H1 (cell line): ENCODE results near the gene EPB41L4B. TPM values are rescaled to one million over a fixed set of nuclear protein-coding genes. Genes with fewer than 3 reads are reported as not detected.

Experiments
- CTCF ChIA-PET: fragments of 300-600 bp; sonication (Branson Sonifier 250); formaldehyde crosslinking; loops from one replicate; lab custom pipeline; 2021; ENCODE audit not compliant: partially characterized antibody; lab: Charles Lee
- POLR2A ChIA-PET: fragments of 300-600 bp; sonication (Branson Sonifier 250); formaldehyde crosslinking; loops from one replicate; lab custom pipeline; 2021; ENCODE audit warnings: inconsistent platforms; ENCODE audit not compliant: partially characterized antibody; lab: Charles Lee
- DNase-seq, 2 experiments: peaks; one replicate each; pipeline versions ENCODE4 v3.0.0 to v3.0.0-alpha.2; 2010 to 2022; ENCODE audit warnings: low spot score in 2 of 2, low read depth in 1 of 2, mixed read lengths in 1 of 2
- FAIRE-seq: peaks from 2 replicates; lab custom pipeline; 2011; peaks lifted over from hg19 to GRCh38; lab: Jason Lieb, UNC
- H2AFZ ChIP-seq: 2 replicates; pipeline ENCODE4 v1.8.1; 2012; ENCODE audit warnings: low read length, inconsistent platforms
- H2AK5ac ChIP-seq: 2 replicates; pipeline ENCODE4 v1.6.1; 2013; ENCODE audit warnings: low read depth, low read length
- H2BK120ac ChIP-seq: replicated peaks from 2 replicates; pipeline ENCODE3; 2013; ENCODE audit warnings: low read depth, low read length, inconsistent platforms
- H2BK12ac ChIP-seq: 2 replicates; pipeline ENCODE4 v1.6.1; 2013; ENCODE audit warnings: low read depth, low read length
- H2BK15ac ChIP-seq: 2 replicates; pipeline ENCODE4 v1.6.1; 2013; ENCODE audit warnings: low read length
- H2BK20ac ChIP-seq: 2 replicates; pipeline ENCODE4 v1.6.1; 2013; ENCODE audit warnings: low read length
- H2BK5ac ChIP-seq: 2 replicates; pipeline ENCODE4 v1.6.1; 2013; ENCODE audit warnings: low read depth, low read length
- H3K14ac ChIP-seq: 2 replicates; pipeline ENCODE4 v1.6.1; 2013; ENCODE audit warnings: inconsistent platforms; ENCODE audit not compliant: insufficient read length
- H3K18ac ChIP-seq: 2 replicates; pipeline ENCODE4 v1.6.1; 2013; ENCODE audit warnings: low read length; ENCODE audit errors: extremely low read depth
- H3K23ac ChIP-seq: 2 replicates; pipeline ENCODE4 v1.6.1; 2013; ENCODE audit warnings: inconsistent platforms; ENCODE audit not compliant: insufficient read length
- H3K23me2 ChIP-seq: 2 replicates; pipeline ENCODE4 v1.6.1; 2013; ENCODE audit warnings: low read depth, low read length
- H3K27ac ChIP-seq: 2 replicates; pipeline ENCODE4 v1.6.1; 2011; ENCODE audit warnings: low read depth, low read length, inconsistent platforms
- H3K27me3 ChIP-seq, 4 experiments: replicated peaks in 1 of 4; 1 replicate in 1 of 4; 2 replicates in 3 of 4; pipeline versions ENCODE4 v1.6.1 to v1.8.1; 2011 to 2013; ENCODE audit warnings: low read length in 3 of 4, mild to moderate bottlenecking in 3 of 4, inconsistent platforms in 2 of 4, mixed read lengths in 2 of 4, moderate library complexity in 1 of 4; ENCODE audit not compliant: control insufficient read depth in 3 of 4, insufficient read depth in 3 of 4; ENCODE audit errors: extremely low read depth in 1 of 4
- H3K36me3 ChIP-seq, 4 experiments: 2 replicates each; pipeline versions ENCODE4 v1.6.1 to v1.8.1; 2011 to 2013; ENCODE audit warnings: mild to moderate bottlenecking in 4 of 4, low read length in 3 of 4, moderate library complexity in 2 of 4, control low read depth in 1 of 4, inconsistent platforms in 1 of 4; ENCODE audit not compliant: insufficient read depth in 4 of 4, control insufficient read depth in 2 of 4
- H3K4ac ChIP-seq: replicated peaks from 2 replicates; pipeline ENCODE3; 2013; ENCODE audit warnings: low read length, low read depth, mixed read lengths, inconsistent platforms; ENCODE audit not compliant: insufficient read length
- H3K4me1 ChIP-seq, 4 experiments: replicated peaks in 1 of 4; 1 replicate in 1 of 4; 2 replicates in 3 of 4; pipeline versions ENCODE4 v1.6.1 to v1.8.1; 2011 to 2013; ENCODE audit warnings: low read length in 3 of 4, inconsistent platforms in 2 of 4, mixed read lengths in 1 of 4; ENCODE audit not compliant: insufficient read depth in 4 of 4, control insufficient read depth in 3 of 4
- H3K4me2 ChIP-seq, 2 experiments: 2 replicates each; pipeline versions ENCODE4 v1.6.1 to v1.8.1; 2011 to 2013; ENCODE audit warnings: low read depth in 2 of 2, low read length in 2 of 2, control low read depth in 1 of 2, inconsistent platforms in 1 of 2, mild to moderate bottlenecking in 1 of 2; ENCODE audit not compliant: insufficient read depth in 1 of 2
- H3K4me3 ChIP-seq, 4 experiments: fragments of 200-600, 300-600 bp in 1 of 4; sonication (generic), shearing (Covaris generic), sonication (Bioruptor Twin) in 1 of 4; 2 replicates each; pipeline versions ENCODE4 v1.5.1 to v1.8.1; 2011 to 2016; ENCODE audit warnings: low read length in 4 of 4, low read depth in 3 of 4, control low read depth in 2 of 4, inconsistent platforms in 2 of 4, mild to moderate bottlenecking in 2 of 4, mixed read lengths in 1 of 4, moderate library complexity in 1 of 4; ENCODE audit not compliant: insufficient read depth in 2 of 4; ENCODE audit errors: extremely low read depth in 1 of 4
- H3K56ac ChIP-seq: replicated peaks from 2 replicates; pipeline ENCODE3; 2013; ENCODE audit warnings: low read depth, mild to moderate bottlenecking, mixed read lengths, low read length, inconsistent platforms; ENCODE audit not compliant: insufficient read length
- H3K79me1 ChIP-seq: 2 replicates; pipeline ENCODE4 v1.6.1; 2013; ENCODE audit warnings: low read depth, low read length, control low read depth
- H3K79me2 ChIP-seq, 2 experiments: 2 replicates each; pipeline versions ENCODE4 v1.6.1 to v1.8.1; 2012 to 2013; ENCODE audit warnings: low read length in 2 of 2, mild to moderate bottlenecking in 2 of 2, inconsistent platforms in 1 of 2; ENCODE audit not compliant: insufficient read depth in 2 of 2, control insufficient read depth in 1 of 2
- H3K9ac ChIP-seq, 4 experiments: replicated peaks in 1 of 4; 1 replicate in 1 of 4; 2 replicates in 3 of 4; pipeline versions ENCODE4 v1.6.1 to v1.8.1; 2011 to 2013; ENCODE audit warnings: low read depth in 3 of 4, low read length in 3 of 4, control low read depth in 2 of 4, mild to moderate bottlenecking in 2 of 4, moderate library complexity in 2 of 4, inconsistent platforms in 1 of 4; ENCODE audit errors: extremely low read depth in 1 of 4
- H3K9me3 ChIP-seq, 2 experiments: 2 replicates each; pipeline versions ENCODE4 v1.6.1 to v1.8.1; 2012 to 2013; ENCODE audit warnings: mild to moderate bottlenecking in 2 of 2, moderate library complexity in 2 of 2, control low read depth in 1 of 2, inconsistent platforms in 1 of 2, low read depth in 1 of 2, low read length in 1 of 2, mixed read lengths in 1 of 2; ENCODE audit not compliant: insufficient read depth in 2 of 2
- H4K20me1 ChIP-seq, 2 experiments: replicated peaks in 1 of 2; 2 replicates each; pipeline versions ENCODE3 to v1.8.1; 2011 to 2013; ENCODE audit warnings: inconsistent platforms in 2 of 2, low read length in 2 of 2, mild to moderate bottlenecking in 1 of 2; ENCODE audit not compliant: insufficient read depth in 2 of 2, control insufficient read depth in 1 of 2
- H4K5ac ChIP-seq: 2 replicates; pipeline ENCODE4 v1.6.1; 2013; ENCODE audit warnings: low read length, low read depth, mixed read lengths, inconsistent platforms; ENCODE audit not compliant: insufficient read length
- H4K8ac ChIP-seq: 2 replicates; pipeline ENCODE4 v1.8.0; 2013; ENCODE audit warnings: mild to moderate bottlenecking, moderate library complexity, low read length, inconsistent platforms; ENCODE audit not compliant: insufficient read depth; ENCODE audit errors: extremely low read depth
- H4K91ac ChIP-seq: replicated peaks from 2 replicates; pipeline ENCODE3; 2013; ENCODE audit warnings: low read length, mixed read lengths, inconsistent platforms; ENCODE audit not compliant: insufficient read length
- CBX5 ChIP-seq: fragments of 300-800, 300-1000 bp; sonication (generic); IDR thresholded peaks from 2 replicates; pipeline ENCODE4 v1.7.1; 2016; ENCODE audit warnings: antibody characterized with exemption, low read length, low read depth
- KDM1A ChIP-seq: fragments of 200-600, 300-600 bp; sonication (generic); IDR thresholded peaks from 2 replicates; pipeline ENCODE4 v1.7.1; 2016; ENCODE audit warnings: mild to moderate bottlenecking, low read length, borderline replicate concordance
- NRF1 ChIP-seq: IDR thresholded peaks from 2 replicates; pipeline ENCODE4 v1.6.1; 2011; ENCODE audit warnings: mild to moderate bottlenecking, low read depth, low read length, improper control_type of control experiment
- PHF8 ChIP-seq: fragments of 200-600 bp; sonication (generic); conservative IDR thresholded peaks from 2 replicates; pipeline ENCODE4 v1.7.1; 2012; ENCODE audit warnings: low read depth, mild to moderate bottlenecking, inconsistent platforms, low read length, moderate library complexity
- RBBP5 ChIP-seq: IDR thresholded peaks from 2 replicates; pipeline ENCODE4 v1.7.1; 2012; ENCODE audit warnings: low read depth, mild to moderate bottlenecking, inconsistent platforms, low read length, moderate library complexity, borderline replicate concordance
- SIRT6 ChIP-seq: IDR thresholded peaks from one replicate; pipeline ENCODE4 v1.7.1; 2012; ENCODE audit warnings: low read length, inconsistent platforms
- SP1 ChIP-seq: IDR thresholded peaks from 2 replicates; pipeline ENCODE4 v1.6.1; 2011; ENCODE audit warnings: low read depth, low read length
- SP2 ChIP-seq: IDR thresholded peaks from 2 replicates; pipeline ENCODE4 v1.6.1; 2012; ENCODE audit warnings: mild to moderate bottlenecking, low read length, inconsistent platforms
- SP4 ChIP-seq: IDR thresholded peaks from 2 replicates; pipeline ENCODE4 v1.6.1; 2012; ENCODE audit warnings: low read length, inconsistent platforms
- TCF12 ChIP-seq: IDR thresholded peaks from 2 replicates; pipeline ENCODE4 v1.6.1; 2011; ENCODE audit warnings: low read depth, mild to moderate bottlenecking, low read length
- polyA plus RNA-seq, 7 experiments: library from polyadenylated mRNA; depleted of rRNA in 3 of 7; stranded (reverse) in 5 of 7; unstranded in 2 of 7; fragments of >200 nt in 5 of 7; fragments of 200-250 nt in 2 of 7; gene quantifications; 1 replicate in 5 of 7; 2 replicates in 1 of 7; 4 replicates in 1 of 7; pipeline versions ENCODE4 v1.2.1 to v1.2.3, GENCODE V29; 2011 to 2013; ENCODE audit warnings: missing spikeins in 2 of 7, mixed read lengths in 2 of 7
- total RNA-seq: library from RNA; stranded (reverse); fragmentation: NEBNext Ultra II Directional; extraction: Animal tissue kit (Norgen Biotek cat#: 25700); gene quantifications from 2 replicates; pipeline ENCODE4 v1.2.1, GENCODE V29; 2021
- TF ChIP-seq, protein P1 (sequence below): IDR thresholded peaks from 2 replicates; pipeline ENCODE4 v1.6.1; 2011; ENCODE audit warnings: low read depth, mild to moderate bottlenecking, low read length; ENCODE audit not compliant: insufficient read depth
- TF ChIP-seq, protein P2 (sequence below), 3 experiments: IDR thresholded peaks; 1 replicate in 2 of 3; 2 replicates in 1 of 3; pipeline versions ENCODE4 v1.5.1 to v1.6.1; 2011; ENCODE audit warnings: low read length in 3 of 3, mild to moderate bottlenecking in 3 of 3, inconsistent platforms in 2 of 3, low read depth in 1 of 3, moderate library complexity in 1 of 3; ENCODE audit not compliant: insufficient read depth in 1 of 3; ENCODE audit errors: control extremely low read depth in 1 of 3

The EPB41L4B gene
- total and polyA plus RNA-seq, 2 of the 8 experiments (the other 6 are each of a cell fraction or from before 2014, with no cell fraction given) = 11.9 to 25.0 TPM

DNA sequence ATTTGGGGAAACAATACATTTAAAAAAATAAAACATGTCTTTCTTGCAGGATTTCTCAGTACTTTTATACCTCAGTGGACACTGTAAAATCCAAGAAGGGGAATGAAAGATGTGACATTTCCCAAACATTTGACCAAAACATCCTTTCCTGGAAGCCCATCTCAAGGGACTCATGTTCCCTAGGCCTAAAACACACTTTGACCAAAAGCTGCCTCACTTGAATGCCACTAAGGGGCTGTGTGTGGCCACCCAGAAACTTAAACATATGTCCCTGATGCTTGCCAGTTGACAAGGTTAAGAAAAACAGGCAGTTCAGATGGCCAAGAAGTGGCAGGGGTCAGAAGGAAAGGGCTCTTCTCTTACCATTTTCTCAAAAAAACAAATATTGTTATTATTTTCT, 73.6 kb downstream of the EPB41L4B start:
- H3K36me3 ChIP-seq = peaks cover 0 to 5% (median 0%) of the 10 kb centered on the region in 4 experiments; a peak in 1 of 8 replicates
- FAIRE-seq (no peak), DNase-seq (no peak)
- H3K27ac ChIP-seq = no peak overlapping the region
- H4K91ac ChIP-seq = no peak overlapping the region
- H3K79me1 ChIP-seq = no peaks in the 10 kb centered on the region
- no peak overlapping the region for H3K23ac ChIP-seq
- H3K4me1 ChIP-seq = peaks cover 0 to 4% (median 1%) of the 10 kb centered on the region in 4 experiments; a peak in 2 of 7 replicates
- H2BK12ac ChIP-seq = no peak overlapping the region
- no peaks in the 10 kb centered on the region for H3K79me2 ChIP-seq
- no peak overlapping the region for H3K14ac ChIP-seq
- H3K4ac ChIP-seq = no peak overlapping the region
- no peaks in the 10 kb centered on the region for H3K27me3 ChIP-seq
- no peak overlapping the region for H2BK5ac ChIP-seq
- H3K23me2 ChIP-seq = no peaks in the 10 kb centered on the region
- no peak overlapping the region for H2BK120ac ChIP-seq
- no peak overlapping the region for H2BK15ac ChIP-seq
- H3K18ac ChIP-seq = no peak overlapping the region
- no peak overlapping the region for H2BK20ac ChIP-seq
- no peak overlapping the region for H3K9ac ChIP-seq
- H4K8ac ChIP-seq = no peak overlapping the region
- no peak overlapping the region for H2AK5ac ChIP-seq
- no peak overlapping the region for H2AFZ ChIP-seq
- ChIA-PET POLR2A (interaction anchor here (1.4 kb wide), 1 partner anchor 27 kb away, joined by 3 read pairs; no protein-coding TSS in a partner anchor), CTCF (interaction anchor here (0.7 to 12.7 kb wide), 11 partner anchors 15 to 212 kb away, joined by 3 to 96 read pairs (median 4); no protein-coding TSS in a partner anchor)
- no peak overlapping the region for H3K4me3 ChIP-seq
- no peak overlapping the region for H3K56ac ChIP-seq
- no peak overlapping the region for H4K5ac ChIP-seq
- no peak overlapping the region for H3K4me2 ChIP-seq
- peaks cover 2% of the 10 kb centered on the region in 2 experiments for H4K20me1 ChIP-seq
- no peaks in the 10 kb centered on the region for H3K9me3 ChIP-seq
- TF ChIP-seq, protein P1, sequence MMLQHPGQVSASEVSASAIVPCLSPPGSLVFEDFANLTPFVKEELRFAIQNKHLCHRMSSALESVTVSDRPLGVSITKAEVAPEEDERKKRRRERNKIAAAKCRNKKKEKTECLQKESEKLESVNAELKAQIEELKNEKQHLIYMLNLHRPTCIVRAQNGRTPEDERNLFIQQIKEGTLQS = no peak
- TF ChIP-seq CBX5 = no peak
- no peak for TF ChIP-seq KDM1A
- TF ChIP-seq SIRT6 = no peak
- TF ChIP-seq RBBP5 = no peak
- TF ChIP-seq PHF8 = no peak
- no peak for TF ChIP-seq TCF12
- TF ChIP-seq NRF1 = no peak
- no peak for TF ChIP-seq SP2
- TF ChIP-seq SP1 = no peak
- TF ChIP-seq SP4 = no peak
- TF ChIP-seq, protein P2, sequence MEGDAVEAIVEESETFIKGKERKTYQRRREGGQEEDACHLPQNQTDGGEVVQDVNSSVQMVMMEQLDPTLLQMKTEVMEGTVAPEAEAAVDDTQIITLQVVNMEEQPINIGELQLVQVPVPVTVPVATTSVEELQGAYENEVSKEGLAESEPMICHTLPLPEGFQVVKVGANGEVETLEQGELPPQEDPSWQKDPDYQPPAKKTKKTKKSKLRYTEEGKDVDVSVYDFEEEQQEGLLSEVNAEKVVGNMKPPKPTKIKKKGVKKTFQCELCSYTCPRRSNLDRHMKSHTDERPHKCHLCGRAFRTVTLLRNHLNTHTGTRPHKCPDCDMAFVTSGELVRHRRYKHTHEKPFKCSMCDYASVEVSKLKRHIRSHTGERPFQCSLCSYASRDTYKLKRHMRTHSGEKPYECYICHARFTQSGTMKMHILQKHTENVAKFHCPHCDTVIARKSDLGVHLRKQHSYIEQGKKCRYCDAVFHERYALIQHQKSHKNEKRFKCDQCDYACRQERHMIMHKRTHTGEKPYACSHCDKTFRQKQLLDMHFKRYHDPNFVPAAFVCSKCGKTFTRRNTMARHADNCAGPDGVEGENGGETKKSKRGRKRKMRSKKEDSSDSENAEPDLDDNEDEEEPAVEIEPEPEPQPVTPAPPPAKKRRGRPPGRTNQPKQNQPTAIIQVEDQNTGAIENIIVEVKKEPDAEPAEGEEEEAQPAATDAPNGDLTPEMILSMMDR (IDR thresholded peaks at IDR 0.05; ENCODE audit: control extremely low read depth in 1 of 3, insufficient read depth in 1 of 3, low read depth in 1 of 3, low read length in 3 of 3) = no peak
